Activated CD4-positive, alpha-beta T cell treated with anti-CD3 and anti-CD28 coated beads for 4 hours (primary cell): ENCODE measurements around the gene VWA5B2.
A peak's percentile ranks its signal among the peaks of the same experiment; 100 is the strongest.

Experiments
- DNase-seq, 2 donors: peaks; one replicate each; pipeline ENCODE4 v3.0.0-alpha.2; 2020

The VWA5B2 gene

GRCh38 chr3:184229394-184230080 lies at the start of gene VWA5B2:
VWA5B2 (plus strand) TSS chr3:184229585; CDS start chr3:184230529, 944 bp downstream.
- DNase-seq = peak; percentile 60 to 67

- DNase-seq = no peak
Observed at GRCh38 chr3:184180165-184180564, 49.2 kb upstream of the VWA5B2 start.

- no peak for DNase-seq
Observed at GRCh38 chr3:184181596-184181995, 47.8 kb upstream of the VWA5B2 start.

GRCh38 chr3:184183679-184184078 lies 45.7 kb upstream of the VWA5B2 start:
- no peak for DNase-seq

GRCh38 chr3:184184546-184185230 lies 44.7 kb upstream of the VWA5B2 start:
- DNase-seq = no peak

- DNase-seq = peak; percentile 99
Observed at GRCh38 chr3:184185461-184186183, 43.8 kb upstream of the VWA5B2 start.

GRCh38 chr3:184186184-184186901 lies 43.0 kb upstream of the VWA5B2 start, which contains the start of gene ABCF3:
ABCF3 (plus strand) TSS chr3:184186199; CDS start chr3:184186208, 9 bp downstream.
- DNase-seq = no peak

- DNase-seq = no peak
Observed at GRCh38 chr3:184186902-184187207, 42.5 kb upstream of the VWA5B2 start.

- DNase-seq = no peak
Observed at GRCh38 chr3:184188080-184188479, 41.3 kb upstream of the VWA5B2 start.

- DNase-seq = no peak
Observed at GRCh38 chr3:184189421-184189820, 40.0 kb upstream of the VWA5B2 start.

GRCh38 chr3:184192889-184193288 lies 36.5 kb upstream of the VWA5B2 start:
- no peak for DNase-seq

GRCh38 chr3:184193991-184194539 lies 35.3 kb upstream of the VWA5B2 start:
- DNase-seq = no peak

GRCh38 chr3:184196536-184196935 lies 32.8 kb upstream of the VWA5B2 start:
- DNase-seq = no peak

GRCh38 chr3:184198509-184198908 lies 30.9 kb upstream of the VWA5B2 start:
- DNase-seq = no peak

GRCh38 chr3:184200825-184201224 lies 28.6 kb upstream of the VWA5B2 start:
- no peak for DNase-seq

- DNase-seq = no peak
Observed at GRCh38 chr3:184203526-184203925, 25.9 kb upstream of the VWA5B2 start.

GRCh38 chr3:184209146-184209923 lies 20.1 kb upstream of the VWA5B2 start:
- DNase-seq = no peak

GRCh38 chr3:184211297-184211696 lies 18.1 kb upstream of the VWA5B2 start:
- no peak for DNase-seq

- DNase-seq = no peak
Observed at GRCh38 chr3:184211718-184212117, 17.7 kb upstream of the VWA5B2 start.

GRCh38 chr3:184218814-184219213 lies 10.6 kb upstream of the VWA5B2 start:
- no peak for DNase-seq

- DNase-seq = no peak
Observed at GRCh38 chr3:184222521-184222920, 6.9 kb upstream of the VWA5B2 start.

GRCh38 chr3:184223946-184224345 lies 5.4 kb upstream of the VWA5B2 start:
- no peak for DNase-seq
